ENCODE results near the gene TSPO.

Gene TSPO

DNA sequence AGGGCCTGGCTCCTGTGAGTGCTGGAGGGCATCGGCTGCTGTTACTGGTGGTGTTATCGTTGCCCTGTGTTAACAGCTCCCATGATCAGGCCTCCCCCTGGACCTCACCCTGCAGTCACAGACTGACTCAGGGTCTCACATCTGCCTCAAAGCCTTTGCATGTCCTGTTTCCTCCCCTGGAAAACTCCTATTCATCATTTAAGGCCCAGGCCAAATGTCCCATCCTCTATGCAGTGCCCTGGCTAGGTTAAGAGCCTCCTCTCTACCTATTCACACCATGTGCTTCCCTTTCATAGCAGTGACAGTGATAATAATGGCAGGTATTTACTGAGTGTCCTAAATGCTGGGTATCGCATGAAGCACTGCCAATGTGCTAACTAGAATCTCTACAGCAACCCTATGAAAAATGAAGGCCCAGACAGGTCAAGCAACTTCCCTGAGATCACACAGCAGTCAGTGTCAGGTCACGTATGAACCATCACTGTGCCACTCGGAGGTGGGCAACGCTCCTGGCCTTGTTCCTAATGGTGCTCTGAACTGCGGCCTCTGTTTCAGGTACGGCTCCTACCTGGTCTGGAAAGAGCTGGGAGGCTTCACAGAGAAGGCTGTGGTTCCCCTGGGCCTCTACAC is 9.3 kb downstream of the TSPO start:
- DNase-seq: no peak

GRCh38 chr22:43162412-43163150 is 11.2 kb downstream of the TSPO start:
- no peak for DNase-seq

DNA sequence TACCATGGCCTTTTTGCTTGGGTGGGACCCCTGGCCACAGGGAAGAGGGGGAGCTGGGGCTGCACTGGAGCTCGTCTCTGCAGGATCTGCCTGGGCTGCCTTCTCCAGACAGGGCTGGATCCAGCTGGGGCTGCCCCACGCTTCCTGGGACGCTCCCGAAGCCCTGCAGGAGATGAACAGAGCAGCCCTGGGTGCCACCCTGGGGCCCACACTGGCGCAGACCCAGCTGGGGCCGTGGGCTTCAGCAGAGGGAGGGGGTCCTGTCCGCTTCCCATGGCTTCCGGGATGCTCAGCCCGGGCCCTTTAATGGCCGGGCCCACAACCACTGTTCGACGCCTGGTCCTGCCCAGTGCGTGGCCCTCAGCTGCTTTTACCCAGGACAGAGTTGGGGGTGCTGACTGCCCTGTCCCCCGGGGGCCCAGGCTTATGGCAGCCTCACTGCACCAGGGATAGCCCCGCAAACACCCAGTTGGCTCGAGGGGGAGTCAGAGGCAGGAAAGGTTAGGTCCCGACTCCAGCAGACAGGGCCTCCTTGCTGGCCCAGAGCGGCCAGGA is 12.0 kb downstream of the TSPO start:
- no peak for DNase-seq

GRCh38 chr22:43164636-43165035 is 13.3 kb downstream of the TSPO start:
- DNase-seq: no peak

DNA sequence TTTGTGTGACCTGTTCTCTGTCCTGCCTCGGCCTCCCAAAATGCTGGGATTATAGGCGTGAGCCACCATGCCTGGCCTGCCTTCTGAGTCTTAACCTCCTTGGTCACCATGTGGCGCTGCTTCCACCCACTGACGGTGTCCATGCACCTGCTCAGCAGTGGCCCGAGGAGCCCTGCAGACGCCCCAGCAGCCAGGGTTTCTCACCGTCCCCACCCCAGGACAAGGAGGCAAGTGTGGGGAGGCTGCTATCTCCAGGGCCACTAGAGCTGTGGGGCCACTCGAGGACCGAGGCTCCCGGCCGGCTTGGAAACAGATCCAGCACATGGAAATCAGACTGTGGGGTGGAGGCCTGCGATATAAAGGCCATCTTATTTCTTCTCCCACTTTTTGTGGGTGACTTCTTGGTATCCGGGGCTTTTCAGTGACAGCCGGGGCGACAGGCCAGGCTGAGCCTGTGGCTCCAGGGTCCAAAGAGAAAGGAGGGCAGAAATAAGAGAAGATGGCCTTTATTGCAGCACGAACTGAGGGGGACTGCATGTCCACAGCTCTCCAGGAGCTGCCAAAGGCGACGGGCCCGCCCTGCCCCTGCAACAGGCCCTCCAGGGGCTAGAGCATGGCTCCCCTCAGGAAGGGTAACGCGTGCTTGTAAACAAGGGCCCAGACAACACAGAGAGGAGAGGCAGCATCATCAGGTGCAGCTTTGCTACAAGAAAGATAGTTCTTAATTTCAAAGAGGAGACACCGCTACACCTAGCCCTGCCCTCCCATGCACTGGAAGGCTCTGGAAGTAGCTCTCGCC is 15.0 kb downstream of the TSPO start:
- DNase-seq: no peak

- DNase-seq: no peak
Observed at GRCh38 chr22:43167001-43167589, 15.7 kb downstream of the TSPO start.

- no peak for DNase-seq
Observed at GRCh38 chr22:43168471-43169309, 17.3 kb downstream of the TSPO start.

DNA sequence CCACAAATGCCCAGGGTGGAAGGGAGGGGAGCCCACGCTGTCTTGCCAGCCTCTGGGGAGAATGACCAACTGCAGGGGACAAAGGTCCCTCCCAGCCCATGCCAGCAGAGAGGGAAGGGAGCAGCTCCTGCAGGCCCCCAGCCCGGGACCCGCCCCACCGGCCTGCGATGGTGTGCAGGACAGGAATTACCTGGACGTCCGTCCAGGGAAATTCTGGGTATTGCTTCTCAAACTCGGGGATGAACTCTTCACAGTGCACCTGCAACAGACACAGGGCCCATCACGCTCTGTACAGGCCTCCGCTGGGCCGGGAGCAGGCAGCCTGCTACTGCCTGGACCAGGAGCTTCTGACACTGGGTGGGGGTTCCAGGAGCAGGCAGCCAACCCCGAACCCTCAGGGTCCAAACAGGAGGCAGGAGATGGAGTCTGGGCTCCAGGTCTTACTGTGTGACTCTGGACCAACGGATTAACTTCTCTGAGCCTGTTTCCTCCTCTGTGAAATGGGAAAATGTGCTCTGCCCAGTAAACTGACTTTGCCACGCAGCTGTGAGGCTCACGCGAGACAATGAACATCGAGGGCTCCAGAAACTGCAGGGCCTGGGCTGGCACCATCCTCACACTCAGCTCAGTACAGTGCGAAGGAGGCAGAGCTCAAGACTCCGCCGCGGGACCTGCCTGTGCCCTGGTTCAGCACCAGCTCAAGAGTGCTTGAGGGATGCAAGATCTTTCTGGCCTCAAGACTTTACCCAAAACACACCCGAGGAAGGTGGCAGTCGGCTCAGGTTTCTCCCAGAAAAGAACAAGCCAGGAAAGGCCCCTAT is 18.2 kb downstream of the TSPO start:
- DNase-seq: no peak

DNA sequence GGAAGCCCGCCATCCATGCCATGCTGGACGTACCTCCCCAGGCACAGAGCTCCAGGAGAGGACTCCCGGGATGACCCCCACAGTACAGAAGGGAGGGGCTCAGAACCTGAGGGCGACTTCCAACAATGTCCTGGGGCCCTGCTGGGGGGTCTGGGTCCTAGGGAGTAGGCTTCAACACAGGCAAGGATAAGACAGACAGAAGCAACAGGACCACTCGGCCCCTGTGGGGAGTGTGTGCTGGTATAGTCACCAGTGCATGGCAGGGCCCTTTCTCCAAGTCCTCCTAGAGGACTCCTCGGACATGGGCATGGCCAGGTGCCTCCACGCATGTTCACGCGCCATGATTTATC is 18.7 kb downstream of the TSPO start:
- no peak for DNase-seq

DNA sequence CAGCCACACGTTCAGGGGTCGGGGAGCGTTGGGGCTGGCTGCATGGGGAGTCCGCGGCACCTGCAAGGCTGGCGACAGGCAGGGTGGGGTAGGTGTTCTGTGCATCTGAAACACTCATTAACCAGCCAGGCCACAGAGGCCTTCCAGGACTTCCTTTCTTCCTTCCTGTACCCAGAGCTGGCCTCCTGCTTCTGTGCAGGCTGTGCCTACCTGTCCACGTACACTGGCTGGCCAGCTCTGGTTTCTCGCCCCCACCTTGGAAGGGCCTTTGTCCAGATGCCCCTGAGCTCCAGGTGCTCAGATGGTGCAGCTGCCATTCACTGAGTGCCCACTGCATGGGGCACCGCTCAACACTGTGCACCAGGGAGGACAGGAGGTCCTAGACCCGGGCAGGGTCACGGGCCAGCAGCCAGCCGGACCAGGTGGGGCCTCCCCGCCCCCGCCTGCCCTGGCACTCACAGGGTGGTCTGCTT is 19.7 kb downstream of the TSPO start:
- no peak for DNase-seq

DNA sequence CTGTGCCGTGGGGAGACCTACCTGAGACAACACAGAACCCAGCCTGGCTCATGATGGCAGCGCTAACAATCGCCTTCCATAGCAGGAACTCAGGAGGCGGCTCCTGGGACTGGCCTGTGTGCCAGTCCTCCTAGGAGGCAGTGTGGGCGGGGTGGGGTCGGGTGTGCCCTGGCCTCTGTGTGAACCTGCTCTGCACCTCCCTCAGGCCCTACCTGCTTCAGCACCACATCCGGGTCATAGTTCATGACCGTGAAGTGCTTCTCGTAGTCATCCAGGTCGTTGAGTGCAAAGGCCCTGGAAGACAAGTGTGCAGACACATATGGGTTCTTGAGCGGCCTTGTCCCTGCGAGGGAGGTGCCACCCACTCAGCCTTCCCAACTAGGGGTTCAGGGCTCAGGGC is 20.2 kb downstream of the TSPO start:
- no peak for DNase-seq

GRCh38 chr22:43172191-43172590 is 20.8 kb downstream of the TSPO start:
- no peak for DNase-seq

- DNase-seq: no peak
Observed at GRCh38 chr22:43173566-43173965, 22.2 kb downstream of the TSPO start.

GRCh38 chr22:43173976-43174720 is 22.8 kb downstream of the TSPO start:
- no peak for DNase-seq

DNA sequence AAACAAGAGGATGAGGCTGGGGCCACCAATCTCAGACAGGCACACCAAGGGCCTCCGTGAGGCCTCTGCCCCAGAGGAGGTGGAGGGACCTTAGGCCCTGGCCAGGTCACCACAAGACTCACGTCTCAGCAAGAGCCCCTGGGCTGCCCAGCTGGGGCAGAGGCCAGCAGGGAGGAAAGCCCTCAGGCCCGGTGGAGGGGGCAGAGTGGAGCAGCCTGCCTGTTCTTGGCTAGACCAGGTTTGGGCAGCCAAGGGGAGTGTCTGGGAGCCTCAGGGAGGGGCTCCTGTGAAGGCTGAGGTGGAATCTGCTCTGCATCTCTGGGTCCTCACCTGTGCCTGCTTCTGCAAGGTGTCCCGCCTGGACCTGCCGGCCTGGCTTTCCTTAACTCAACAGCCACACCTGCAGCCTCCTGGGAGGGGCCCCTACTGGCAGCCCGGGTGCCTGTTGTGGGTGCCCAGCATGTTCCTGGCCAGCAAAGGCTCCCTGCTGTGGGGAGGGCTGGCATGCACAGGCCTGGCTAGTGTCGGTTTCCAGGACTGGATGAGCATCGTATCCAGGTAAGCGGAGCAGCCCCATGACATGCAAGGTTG is 23.7 kb downstream of the TSPO start:
- DNase-seq: no peak

DNA sequence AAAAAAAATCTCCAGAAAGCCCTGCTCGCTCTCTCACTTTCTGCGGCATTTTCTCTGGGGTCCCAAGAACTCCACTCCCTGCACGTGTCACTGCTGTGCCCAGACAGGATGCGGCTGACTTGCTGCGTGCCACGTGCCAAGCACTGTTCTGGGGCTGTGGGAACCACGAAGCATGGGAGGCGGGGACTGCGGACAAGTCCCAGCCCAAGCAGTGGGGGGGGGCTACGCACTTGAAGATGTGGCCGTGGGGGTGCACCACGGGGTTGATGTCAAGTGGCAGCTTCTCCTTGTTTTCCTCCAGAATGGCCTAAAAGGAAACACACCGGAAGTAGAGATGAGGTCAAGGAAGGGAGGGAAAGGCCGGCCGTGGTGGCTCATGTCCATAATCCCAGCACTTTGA is 24.7 kb downstream of the TSPO start:
- DNase-seq: no peak

- DNase-seq: no peak
Observed at GRCh38 chr22:43177479-43177878, 26.1 kb downstream of the TSPO start.

DNA sequence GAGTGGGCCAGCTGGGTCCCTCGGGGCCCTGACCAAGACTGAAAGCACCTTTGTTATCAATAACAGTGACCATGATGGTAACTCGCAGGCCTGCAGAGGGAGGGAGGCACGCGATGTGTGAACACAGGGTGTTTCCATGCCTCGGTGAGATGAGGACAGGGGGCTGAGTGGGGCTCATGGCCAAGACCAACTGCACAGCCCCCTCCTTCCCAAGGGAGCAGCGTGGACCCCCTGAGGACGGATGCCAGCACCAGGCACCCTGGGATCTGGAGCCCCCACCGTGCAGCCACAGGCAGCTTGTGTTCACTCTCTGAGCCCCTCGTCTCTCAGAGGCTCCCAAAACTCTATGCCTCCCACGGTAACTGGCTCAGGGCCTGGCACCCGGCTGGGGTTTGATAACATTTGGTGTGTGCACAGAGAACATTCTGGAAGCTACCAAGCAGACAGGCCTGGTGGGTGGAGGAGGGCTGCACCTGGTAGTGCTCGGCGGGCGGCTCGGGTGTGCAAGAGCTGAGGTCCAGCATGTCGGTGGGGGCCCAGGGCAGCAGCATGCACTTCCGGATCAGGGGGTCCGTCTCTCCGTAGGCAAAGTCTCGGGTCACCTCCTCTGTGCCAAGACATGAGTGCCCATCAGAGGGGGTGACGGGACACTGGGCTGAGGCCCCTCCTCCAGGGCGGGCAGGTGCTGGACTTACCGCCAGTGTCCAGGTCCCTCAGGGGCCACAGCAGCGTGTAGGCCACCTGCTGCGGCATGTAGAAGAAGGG is 28.0 kb downstream of the TSPO start:
- no peak for DNase-seq

GRCh38 chr22:43179911-43180195 is 28.5 kb downstream of the TSPO start:
- DNase-seq: no peak

GRCh38 chr22:43180670-43181069 is 29.3 kb downstream of the TSPO start:
- no peak for DNase-seq
